MM.1S (cell line): Measurements from ENCODE around the gene TPST1.
"Not testable (repeated sequence)": the region's sequence is repeated elsewhere in the genome, so short reads cannot be mapped to it uniquely, and the experiment has no call there.

Experiments used
- DNase-seq: peaks from one replicate; pipeline ENCODE4 v3.0.0-alpha.2; 2015
- H2AFZ ChIP-seq: fragments of 300-600 bp; sonication (generic); 2 replicates; pipeline ENCODE4 v1.6.0; 2016; ENCODE audit warnings: antibody characterized with exemption, low read length
- H3F3A ChIP-seq: fragments of 300-600 bp; sonication (generic); 2 replicates; pipeline ENCODE4 v1.6.1; 2016; ENCODE audit warnings: mild to moderate bottlenecking, antibody characterized with exemption, low read length, moderate library complexity, mixed read lengths; ENCODE audit not compliant: insufficient read depth
- H3K27ac ChIP-seq: fragments of 300-600 bp; sonication (generic); 2 replicates; pipeline ENCODE4 v1.5.1; 2016; ENCODE audit warnings: mild to moderate bottlenecking, low read length
- H3K27me3 ChIP-seq: fragments of 300-600 bp; sonication (generic); replicated peaks from 2 replicates; pipeline ENCODE4 v1.6.0; 2016; ENCODE audit warnings: low read length; ENCODE audit not compliant: insufficient read depth
- H3K36me3 ChIP-seq: fragments of 300-600 bp; sonication (generic); replicated peaks from 2 replicates; pipeline ENCODE4 v1.6.1; 2016; ENCODE audit warnings: mild to moderate bottlenecking, low read length, mixed read lengths; ENCODE audit not compliant: insufficient read depth
- H3K4me1 ChIP-seq: fragments of 300-600 bp; sonication (generic); 2 replicates; pipeline ENCODE4 v1.6.1; 2016; ENCODE audit warnings: low read length, mixed read lengths
- H3K4me2 ChIP-seq: fragments of 300-600 bp; sonication (generic); 2 replicates; pipeline ENCODE4 v1.6.0; 2016; ENCODE audit warnings: low read depth, low read length
- H3K4me3 ChIP-seq: fragments of 300-600 bp; sonication (generic); 2 replicates; pipeline ENCODE4 v1.5.1; 2016; ENCODE audit warnings: low read length, mixed read lengths
- H3K79me2 ChIP-seq: fragments of 300-600 bp; sonication (generic); 2 replicates; pipeline ENCODE4 v1.6.1; 2016; ENCODE audit warnings: mixed run types, low read length, mixed read lengths
- H3K9ac ChIP-seq: fragments of 300-600 bp; sonication (generic); 2 replicates; pipeline ENCODE4 v1.6.1; 2016; ENCODE audit warnings: low read length, mixed read lengths
- H3K9me2 ChIP-seq: fragments of 300-600 bp; sonication (generic); replicated peaks from 2 replicates; pipeline ENCODE4 v1.6.1; 2016; ENCODE audit warnings: mild to moderate bottlenecking, low read length, mixed read lengths; ENCODE audit not compliant: insufficient read depth
- H3K9me3 ChIP-seq: fragments of 300-600 bp; sonication (generic); replicated peaks from 2 replicates; pipeline ENCODE4 v1.6.1; 2016; ENCODE audit warnings: mild to moderate bottlenecking, low read length, mixed read lengths; ENCODE audit not compliant: insufficient read depth
- H4K20me1 ChIP-seq: fragments of 300-600 bp; sonication (generic); 2 replicates; pipeline ENCODE4 v1.6.1; 2016; ENCODE audit warnings: mild to moderate bottlenecking, low read length, moderate library complexity, mixed read lengths; ENCODE audit not compliant: insufficient read depth
- EZH2 ChIP-seq: fragments of 300-600 bp; sonication (generic); optimal IDR thresholded peaks from 2 replicates; pipeline ENCODE3; 2017; ENCODE audit warnings: low read depth, mild to moderate bottlenecking, antibody characterized with exemption, low read length, mixed read lengths
- EZH2phosphoT487 ChIP-seq: fragments of 300-600 bp; sonication (generic); IDR thresholded peaks from 2 replicates; pipeline ENCODE4 v1.6.1; 2018; ENCODE audit warnings: antibody characterized with exemption, low read length
- TF ChIP-seq, protein P1 (sequence below): fragments of 300-600 bp; sonication (generic); IDR thresholded peaks from 2 replicates; pipeline ENCODE4 v1.5.1; 2016; ENCODE audit warnings: antibody characterized with exemption, low read length, mixed read lengths

The TPST1 gene

DNA sequence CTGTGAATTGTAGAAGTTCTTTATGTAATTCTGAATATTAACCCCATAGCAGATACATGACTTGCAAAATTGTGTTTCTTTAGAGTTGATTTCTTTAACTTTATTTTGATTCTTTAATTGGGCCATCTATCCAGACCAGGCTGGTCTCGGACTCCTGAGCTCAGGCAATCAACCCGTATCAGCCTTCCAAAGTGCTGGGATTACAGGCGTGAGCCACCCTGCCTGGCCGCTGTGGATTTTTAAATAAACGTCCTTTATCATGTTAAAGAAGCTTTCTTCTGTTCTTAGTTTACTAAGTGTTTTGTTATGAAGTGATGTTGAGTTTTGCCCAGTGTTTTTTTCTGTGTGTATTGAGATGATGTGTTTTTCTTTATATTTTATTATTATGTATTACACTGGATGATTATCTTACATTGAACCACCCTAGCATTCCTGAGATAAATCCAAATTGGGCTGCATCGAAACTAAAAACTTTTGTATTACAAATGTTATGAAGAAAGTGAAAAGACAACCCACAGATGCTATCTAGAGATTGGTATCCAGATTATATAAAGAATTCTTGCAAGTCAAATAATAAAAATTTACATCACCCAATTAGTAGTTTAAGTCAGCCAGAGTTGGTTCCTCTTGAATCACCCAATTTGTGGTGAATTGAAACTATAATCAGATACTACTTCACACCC is 118.1 kb downstream of the TPST1 start:
- H3K36me3 ChIP-seq = no peaks in the 10 kb centered on the region
- H3F3A ChIP-seq = no peaks in the 10 kb centered on the region
- H3K27me3 ChIP-seq = no peaks in the 10 kb centered on the region
- H4K20me1 ChIP-seq = no peaks in the 10 kb centered on the region
- DNase-seq = no peak
- H3K27ac ChIP-seq = no peak overlapping the region
- H2AFZ ChIP-seq = no peak overlapping the region
- H3K79me2 ChIP-seq = no peaks in the 10 kb centered on the region
- no peaks in the 10 kb centered on the region for H3K9me3 ChIP-seq
- H3K9me2 ChIP-seq = no peaks in the 10 kb centered on the region
- H3K4me1 ChIP-seq = no peaks in the 10 kb centered on the region
- no peak overlapping the region for H3K9ac ChIP-seq
- H3K4me3 ChIP-seq = no peak overlapping the region
- TF ChIP-seq EZH2 (no peak), EZH2phosphoT487 (no peak)
- TF ChIP-seq, protein P1, sequence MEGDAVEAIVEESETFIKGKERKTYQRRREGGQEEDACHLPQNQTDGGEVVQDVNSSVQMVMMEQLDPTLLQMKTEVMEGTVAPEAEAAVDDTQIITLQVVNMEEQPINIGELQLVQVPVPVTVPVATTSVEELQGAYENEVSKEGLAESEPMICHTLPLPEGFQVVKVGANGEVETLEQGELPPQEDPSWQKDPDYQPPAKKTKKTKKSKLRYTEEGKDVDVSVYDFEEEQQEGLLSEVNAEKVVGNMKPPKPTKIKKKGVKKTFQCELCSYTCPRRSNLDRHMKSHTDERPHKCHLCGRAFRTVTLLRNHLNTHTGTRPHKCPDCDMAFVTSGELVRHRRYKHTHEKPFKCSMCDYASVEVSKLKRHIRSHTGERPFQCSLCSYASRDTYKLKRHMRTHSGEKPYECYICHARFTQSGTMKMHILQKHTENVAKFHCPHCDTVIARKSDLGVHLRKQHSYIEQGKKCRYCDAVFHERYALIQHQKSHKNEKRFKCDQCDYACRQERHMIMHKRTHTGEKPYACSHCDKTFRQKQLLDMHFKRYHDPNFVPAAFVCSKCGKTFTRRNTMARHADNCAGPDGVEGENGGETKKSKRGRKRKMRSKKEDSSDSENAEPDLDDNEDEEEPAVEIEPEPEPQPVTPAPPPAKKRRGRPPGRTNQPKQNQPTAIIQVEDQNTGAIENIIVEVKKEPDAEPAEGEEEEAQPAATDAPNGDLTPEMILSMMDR = no peak
- H3K4me2 ChIP-seq = no peak overlapping the region

DNA sequence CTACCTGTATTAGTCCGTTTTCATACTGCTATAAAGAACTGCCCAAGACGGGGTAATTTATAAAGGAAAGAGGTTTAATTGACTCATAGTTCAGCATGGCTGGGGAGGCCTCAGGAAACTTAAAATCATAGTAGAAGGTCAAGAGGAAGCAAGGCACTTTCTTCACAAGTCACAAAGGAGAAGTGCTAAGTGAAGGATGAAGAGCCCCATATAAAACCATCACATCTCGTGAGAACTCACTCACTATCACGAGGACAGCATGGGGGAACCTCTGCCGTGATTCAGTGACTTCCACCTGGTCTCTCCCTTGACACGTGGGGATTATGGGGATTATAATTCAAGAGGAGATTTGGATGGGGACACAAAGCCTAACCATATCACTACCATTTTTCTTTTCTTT is 119.9 kb downstream of the TPST1 start:
- H3K4me2 ChIP-seq, H3K36me3 ChIP-seq, H3K79me2 ChIP-seq, H3K9me2 ChIP-seq, DNase-seq, H4K20me1 ChIP-seq, H3F3A ChIP-seq, H3K4me1 ChIP-seq, H3K9ac ChIP-seq, H3K27me3 ChIP-seq, H3K27ac ChIP-seq, H3K4me3 ChIP-seq, H2AFZ ChIP-seq, H3K9me3 ChIP-seq: not testable (repeated sequence)

DNA sequence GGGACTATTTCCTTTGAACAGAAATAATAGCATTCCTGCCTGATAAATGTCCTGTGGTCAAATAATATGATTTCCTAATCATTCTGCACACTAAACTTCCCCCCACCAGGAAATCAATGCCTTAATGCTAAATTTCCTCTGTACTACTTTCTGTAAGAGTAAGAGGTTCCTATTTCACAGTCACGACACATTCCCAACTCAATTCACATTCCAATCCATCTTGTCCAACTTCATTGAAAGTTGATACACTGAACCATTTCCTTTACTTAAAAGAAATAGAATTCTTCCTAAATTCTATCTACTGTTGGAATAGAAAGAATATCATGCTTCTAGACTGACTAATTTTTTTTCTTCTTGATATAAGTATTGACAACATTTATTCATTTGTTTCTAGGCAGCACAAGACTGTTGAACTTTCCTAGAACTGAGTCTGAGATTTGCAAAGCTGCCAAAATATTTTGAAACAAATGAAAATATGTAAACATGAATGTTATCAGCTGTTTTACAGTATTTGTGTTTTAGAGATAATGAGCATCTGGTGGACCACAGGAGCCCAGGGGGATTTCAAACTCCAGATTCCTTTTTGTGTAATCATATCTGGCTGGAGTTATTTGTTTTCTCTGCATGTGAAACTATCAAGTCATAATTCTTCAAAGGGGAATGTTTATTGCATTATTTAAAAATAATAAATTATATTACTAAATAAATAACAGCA is 121.5 kb downstream of the TPST1 start:
- no peak overlapping the region for H3K27ac ChIP-seq
- no peaks in the 10 kb centered on the region for H4K20me1 ChIP-seq
- H3F3A ChIP-seq = no peaks in the 10 kb centered on the region
- no peak for TF ChIP-seq EZH2
- no peak for TF ChIP-seq EZH2phosphoT487
- TF ChIP-seq, protein P1 = no peak
- no peak overlapping the region for H3K4me3 ChIP-seq
- no peak overlapping the region for H3K4me2 ChIP-seq
- H3K79me2 ChIP-seq = no peaks in the 10 kb centered on the region
- H3K9me2 ChIP-seq = no peaks in the 10 kb centered on the region
- no peak for DNase-seq
- no peaks in the 10 kb centered on the region for H3K9me3 ChIP-seq
- no peaks in the 10 kb centered on the region for H3K27me3 ChIP-seq
- no peak overlapping the region for H3K9ac ChIP-seq
- H3K4me1 ChIP-seq = no peaks in the 10 kb centered on the region
- H2AFZ ChIP-seq = no peak overlapping the region
- H3K36me3 ChIP-seq = no peaks in the 10 kb centered on the region

DNA sequence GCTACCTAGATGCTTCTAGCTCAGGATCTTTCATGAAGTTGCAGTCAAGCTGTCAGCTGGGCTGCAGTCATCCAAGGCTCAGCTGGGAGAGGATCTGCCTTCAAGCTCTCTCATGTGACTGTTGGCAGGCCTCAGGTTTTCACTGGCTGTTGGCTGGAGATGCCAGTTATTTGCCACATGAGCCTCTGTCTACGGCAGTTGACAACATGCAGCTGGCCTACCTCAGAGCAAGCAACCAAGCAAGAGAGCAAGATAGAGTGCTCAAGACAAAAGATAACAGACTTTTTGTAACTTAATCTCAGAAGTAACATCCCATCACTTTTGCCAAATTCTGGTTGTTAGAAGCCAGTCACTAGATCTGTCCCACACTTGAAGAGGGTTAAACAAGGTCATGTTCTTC is 125.8 kb downstream of the TPST1 start:
- TF ChIP-seq EZH2phosphoT487 = no peak
- TF ChIP-seq EZH2 = no peak
- TF ChIP-seq, protein P1 = no peak
- no peak overlapping the region for H2AFZ ChIP-seq
- no peaks in the 10 kb centered on the region for H3K4me1 ChIP-seq
- H3F3A ChIP-seq = no peaks in the 10 kb centered on the region
- no peak overlapping the region for H3K27ac ChIP-seq
- no peak overlapping the region for H3K9ac ChIP-seq
- no peaks in the 10 kb centered on the region for H3K79me2 ChIP-seq
- H3K9me2 ChIP-seq = no peaks in the 10 kb centered on the region
- no peaks in the 10 kb centered on the region for H3K27me3 ChIP-seq
- no peak for DNase-seq
- no peaks in the 10 kb centered on the region for H3K9me3 ChIP-seq
- no peaks in the 10 kb centered on the region for H4K20me1 ChIP-seq
- H3K36me3 ChIP-seq = no peaks in the 10 kb centered on the region
- no peak overlapping the region for H3K4me2 ChIP-seq
- H3K4me3 ChIP-seq = no peak overlapping the region
